Fibroblast of the conjunctiva (primary cell): ENCODE results near the gene NEU2.

Experiments used
- DNase-seq: peaks from one replicate; pipeline ENCODE4 v3.0.0-alpha.2; 2010; ENCODE audit warnings: low read depth

Gene NEU2

DNA sequence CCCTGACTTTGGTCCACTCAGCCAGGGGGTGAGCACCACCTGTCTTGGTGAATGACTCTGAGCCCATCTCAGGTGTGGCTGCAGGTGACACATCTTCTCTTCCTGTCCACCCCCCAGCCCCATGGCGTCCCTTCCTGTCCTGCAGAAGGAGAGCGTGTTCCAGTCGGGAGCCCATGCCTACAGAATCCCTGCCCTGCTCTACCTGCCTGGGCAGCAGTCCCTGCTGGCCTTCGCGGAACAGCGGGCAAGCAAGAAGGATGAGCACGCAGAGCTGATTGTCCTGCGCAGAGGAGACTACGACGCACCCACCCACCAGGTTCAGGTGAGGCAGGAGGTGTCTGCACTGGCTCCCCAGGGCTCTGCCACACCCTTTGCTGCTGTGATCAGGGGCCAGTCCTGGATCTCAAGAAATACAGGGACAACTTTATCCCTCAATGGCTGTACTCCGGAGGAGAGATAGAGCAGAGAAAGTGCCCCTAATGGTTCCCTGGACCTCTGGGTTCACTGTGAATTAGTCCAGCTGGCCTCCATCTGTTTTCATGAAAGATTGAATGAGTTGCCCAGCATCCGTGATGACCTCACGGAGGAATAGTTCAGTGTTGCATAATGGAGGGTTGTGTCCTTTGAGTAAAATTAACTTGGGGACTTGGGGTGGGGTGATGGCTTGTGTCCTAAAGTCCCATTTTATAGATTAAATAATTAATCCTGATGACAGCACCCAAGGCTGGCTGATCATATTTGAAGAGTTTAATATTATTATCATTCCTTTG is at the start of gene NEU2:
Gene NEU2 (plus strand): TSS at position 122 of the 770 bp plus-strand sequence. CDS start 0 bp downstream, at position 122.
- no peak for DNase-seq

DNA sequence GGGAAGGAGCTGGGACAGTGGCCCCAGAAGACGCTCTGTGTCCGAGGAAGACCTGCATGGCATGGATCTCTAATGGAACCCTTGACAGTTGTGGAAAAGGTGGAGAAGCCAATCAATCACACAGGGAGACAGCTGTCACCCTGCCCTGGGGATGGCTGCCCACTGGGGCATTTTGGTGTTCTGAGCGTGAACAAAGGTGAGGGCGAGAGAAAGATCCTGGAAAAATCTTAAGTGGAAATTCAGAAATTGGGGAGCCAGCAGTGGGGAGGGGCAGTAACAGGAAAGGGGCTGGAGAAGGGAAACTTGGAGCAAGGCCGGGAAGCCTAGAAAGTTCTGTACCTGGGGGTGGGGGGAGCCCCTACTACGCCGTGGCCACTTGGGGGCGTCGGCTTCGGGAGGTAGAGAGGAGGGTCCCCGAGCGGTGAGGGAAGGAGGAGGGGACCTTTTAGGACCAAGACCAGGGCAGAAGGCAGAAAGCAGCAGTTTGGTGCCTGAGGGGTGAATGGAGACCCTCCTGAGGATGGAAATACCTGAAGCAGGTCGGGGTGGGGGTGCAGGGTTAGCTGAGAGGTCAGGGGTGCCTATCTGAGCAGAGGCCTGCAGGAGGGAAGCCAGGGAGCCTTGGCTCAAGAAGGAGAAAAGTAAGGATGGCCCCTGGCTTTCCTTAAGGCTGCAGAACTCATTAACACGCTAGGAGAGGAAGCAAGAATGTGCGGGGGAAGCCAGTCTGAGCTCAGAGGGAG is 49.4 kb upstream of the NEU2 start:
- DNase-seq = no peak

DNA sequence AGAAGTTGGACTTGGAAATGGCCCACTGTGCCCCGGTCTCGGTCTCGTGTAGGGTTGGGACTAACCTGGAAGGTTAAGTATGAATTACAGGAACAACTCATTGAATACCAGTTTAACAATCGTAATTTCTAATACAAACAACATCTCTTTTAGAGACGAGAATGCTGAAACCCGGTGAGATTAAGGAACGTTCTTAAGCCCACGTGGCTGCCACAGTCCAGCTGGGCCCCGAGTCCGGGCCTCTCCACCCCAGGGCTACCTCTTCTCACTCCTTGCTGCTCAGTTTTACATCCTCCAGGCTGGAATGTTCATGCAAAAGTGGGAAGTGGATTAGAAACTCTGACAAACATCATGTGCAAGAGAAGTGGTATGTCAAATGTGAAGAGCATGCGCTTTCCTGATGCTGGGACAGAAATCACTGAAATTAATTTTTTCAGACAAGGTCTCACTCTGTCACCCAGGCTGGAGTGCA is 48.8 kb upstream of the NEU2 start:
- DNase-seq = no peak

DNA sequence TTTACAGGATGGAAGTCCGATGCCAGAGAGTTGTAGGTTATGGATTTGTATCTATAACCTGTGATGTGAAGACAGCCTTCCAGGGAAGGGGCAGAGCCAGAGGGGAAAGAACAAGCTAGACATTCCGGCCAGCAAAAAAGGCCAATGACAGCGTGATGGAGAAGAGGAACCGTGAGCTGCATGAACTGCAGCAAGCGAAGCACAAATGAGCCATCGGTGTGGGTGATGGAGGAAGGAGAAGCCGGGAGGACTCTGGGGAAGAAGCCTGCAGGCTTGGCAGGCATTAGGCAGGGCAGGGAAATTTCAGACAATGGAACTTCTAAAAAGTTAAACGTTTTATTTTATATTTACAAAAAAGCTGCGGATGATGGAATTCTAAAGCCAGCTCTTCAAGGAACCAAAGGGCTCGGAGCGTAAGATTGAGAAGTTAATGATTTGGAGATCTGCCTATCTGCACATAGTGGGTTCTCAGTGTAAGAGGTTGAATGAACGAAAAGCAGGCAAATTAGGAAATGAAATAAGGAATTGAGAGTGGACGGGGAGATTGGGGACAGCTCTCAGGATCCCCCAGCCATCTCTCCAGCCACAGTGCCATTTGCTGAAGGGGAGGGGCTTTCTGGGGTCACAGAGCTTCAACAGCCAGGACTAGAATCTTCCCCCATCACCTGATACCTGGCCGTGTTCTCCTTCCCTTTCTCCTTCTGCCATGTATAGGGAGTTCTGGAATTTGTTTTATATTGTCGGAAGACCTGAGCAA is 47.8 kb upstream of the NEU2 start:
- no peak for DNase-seq

DNA sequence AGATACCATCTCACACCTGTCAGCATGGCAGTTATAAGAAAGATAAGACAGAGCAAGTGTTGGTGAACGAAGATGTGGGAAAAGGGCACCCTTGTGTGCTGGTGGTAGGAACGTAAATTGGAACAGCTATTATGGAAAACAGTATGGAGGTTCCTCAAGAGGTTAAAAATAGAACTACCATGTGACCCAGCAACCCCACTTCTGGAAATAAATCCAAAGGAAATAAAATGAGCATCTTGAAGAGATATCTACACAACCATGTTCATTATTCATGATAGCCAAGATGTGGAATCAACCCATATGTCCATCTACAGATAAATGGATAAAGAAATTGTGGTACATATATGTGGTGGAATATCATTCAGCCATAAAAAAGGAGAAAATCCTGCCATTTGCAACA is 46.3 kb upstream of the NEU2 start:
- DNase-seq = no peak

DNA sequence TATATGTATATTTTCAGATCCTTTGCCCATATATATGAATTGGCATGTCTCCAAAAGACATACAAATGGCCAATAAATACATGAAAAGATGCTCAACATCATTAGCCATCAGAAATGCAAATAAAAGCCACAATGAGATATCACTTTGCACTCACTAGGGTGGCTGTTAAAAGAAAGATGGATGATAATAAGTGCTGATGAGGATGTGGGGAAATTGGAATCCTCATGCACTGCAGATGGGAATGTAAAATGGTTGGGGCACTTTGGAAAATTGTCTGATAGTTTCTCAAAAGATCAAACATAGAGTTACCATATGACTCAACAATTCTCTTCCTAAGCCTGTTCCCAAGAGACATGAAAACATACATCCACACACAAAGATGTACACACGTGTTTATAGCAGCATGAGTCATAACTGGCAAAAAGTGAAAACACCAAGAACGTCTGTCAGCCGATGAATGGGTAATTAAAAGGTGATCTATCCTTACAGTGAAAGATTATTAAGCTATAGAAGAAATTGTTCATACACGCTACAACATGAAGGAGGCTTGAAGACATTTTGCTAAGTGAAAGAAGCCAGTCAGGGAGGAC is 39.1 kb upstream of the NEU2 start:
- no peak for DNase-seq

DNA sequence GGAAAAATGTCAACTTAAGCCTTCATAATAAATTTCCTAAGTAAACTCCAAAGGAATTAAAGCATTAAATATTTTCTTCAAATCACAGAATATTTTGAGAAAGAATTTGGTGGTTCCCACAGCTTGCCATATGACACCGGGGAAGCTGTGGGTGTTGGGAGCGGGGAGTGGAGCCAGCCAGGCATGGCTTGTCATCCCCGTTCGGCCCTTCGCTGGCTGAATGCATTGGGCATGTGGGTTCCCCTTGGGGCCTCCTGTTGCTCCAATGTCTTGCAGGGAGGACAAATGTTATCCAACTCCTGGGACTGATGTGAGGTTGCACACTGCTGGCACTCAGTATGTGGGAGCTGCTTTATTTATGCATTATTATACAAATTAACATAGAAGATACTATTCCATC is 38.0 kb upstream of the NEU2 start:
- no peak for DNase-seq

DNA sequence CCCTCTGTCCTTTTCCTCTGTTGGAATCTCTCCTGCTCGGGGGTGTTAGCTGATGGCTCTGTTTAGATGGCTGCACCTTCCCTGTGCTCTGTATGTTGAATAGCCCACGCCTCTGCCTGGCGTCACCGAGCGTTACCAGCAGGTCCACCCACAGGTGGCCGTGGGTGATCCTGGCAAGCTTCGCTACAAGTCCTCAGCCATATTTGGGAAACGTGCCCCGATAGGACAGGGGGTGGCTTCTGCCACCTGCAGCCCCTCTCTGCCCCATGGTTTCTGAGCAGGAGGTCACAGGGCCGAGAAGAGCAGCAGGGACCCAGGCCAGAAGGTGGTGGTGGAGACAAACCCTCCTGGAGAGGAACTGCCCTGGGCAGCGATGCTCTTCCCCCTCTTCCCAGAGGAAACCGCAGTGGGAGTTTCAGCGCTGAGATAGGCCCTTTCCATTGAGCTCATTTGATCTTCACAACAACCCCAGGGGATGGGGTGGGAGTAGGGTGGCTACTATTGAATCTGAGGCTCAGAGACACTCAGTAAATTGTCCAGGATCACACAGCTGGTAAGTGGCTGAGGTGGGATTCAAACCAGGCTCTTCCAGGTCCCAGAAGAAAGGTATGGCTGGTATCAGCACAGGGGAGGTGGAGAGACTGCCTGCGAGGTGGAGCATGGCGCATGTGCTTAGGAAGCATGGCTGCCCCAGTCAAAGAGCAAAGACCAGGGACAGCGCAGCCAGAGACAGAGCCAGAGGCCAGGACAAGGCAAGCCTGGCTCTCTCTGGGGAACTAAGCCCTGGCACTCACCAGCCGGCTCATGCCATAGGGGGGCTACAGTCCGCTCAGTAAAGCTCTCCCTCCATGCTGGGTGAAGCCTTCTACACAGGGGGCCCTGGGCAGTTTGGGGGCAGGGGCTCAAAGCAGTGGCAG is 34.5 kb upstream of the NEU2 start:
- no peak for DNase-seq

DNA sequence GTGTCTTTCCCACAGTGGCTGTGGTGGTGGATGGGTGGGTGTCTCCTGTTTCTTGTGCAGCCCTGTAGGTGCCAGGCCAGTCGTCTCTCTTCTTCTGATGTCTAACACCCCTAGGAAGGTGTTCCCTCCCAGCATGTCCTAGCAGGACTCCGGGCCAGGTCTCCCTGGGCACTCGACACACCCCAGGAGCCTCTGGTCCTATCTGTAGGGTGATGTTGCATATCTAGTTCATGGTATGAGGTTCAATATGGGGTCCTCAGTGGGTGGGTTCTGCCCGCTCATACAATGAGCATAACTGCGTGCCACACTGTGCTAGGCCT is 33.8 kb upstream of the NEU2 start:
- DNase-seq = no peak

DNA sequence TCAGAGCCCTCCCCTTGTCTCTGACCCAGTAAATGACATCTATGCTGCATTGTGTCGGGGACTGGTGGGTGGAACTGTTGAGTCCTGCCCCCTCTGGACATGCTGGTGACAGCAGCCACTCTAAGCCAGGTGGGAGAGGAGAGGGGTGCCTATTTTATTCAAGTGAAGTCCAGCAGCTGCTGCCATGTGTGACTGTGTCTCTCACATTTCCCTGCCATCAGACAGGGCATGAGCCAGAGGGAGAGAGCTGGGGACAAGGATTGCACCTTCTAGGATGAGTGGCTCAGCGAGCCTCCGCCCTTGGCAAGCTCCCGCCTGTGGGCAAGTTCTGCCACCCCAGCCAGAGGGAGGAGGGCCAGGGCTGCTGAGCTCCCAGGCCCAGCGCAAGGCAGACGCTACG is 33.1 kb upstream of the NEU2 start:
- DNase-seq = no peak

DNA sequence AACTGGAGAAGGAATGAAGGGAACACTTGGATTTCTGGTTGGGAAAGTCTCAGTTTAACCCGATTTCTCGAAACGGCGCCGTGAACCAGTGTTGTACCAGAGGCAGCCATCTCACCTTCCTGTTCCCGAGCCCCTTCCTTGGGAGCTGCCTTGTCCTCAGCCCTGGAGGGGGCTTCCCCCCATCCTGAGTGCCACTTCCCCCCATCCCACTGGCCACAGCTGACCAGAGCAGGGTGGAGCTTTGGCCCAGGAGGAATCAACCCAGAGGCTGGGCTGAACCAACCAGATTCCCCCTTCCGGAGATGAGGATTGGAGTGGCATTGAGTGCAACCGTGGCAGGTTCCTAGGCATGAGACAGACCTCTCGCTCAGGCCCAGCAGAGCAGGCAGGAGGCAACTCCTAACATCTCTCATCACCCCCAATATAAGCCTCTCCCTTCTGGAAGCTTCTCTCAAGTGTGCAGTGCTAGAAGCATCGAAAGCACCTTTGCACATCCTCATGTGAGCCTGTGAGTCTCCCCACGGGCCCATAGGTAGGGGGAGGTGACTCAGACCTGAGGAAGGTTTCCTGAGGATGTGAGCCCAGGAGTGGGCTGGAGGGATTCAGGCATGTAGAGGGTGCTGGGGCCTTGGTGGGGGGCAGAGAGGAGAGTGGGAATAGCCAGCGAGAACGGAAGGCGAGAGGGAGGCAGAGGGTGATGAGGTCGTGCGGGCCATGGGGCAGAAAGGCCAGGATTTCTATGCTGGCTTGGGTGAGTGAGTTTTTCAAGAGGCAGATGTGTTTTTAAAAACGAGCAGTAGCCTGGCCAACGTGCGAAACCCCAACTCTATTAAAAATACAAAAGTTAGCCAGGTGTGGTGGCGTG is 31.4 kb upstream of the NEU2 start:
- DNase-seq = no peak

DNA sequence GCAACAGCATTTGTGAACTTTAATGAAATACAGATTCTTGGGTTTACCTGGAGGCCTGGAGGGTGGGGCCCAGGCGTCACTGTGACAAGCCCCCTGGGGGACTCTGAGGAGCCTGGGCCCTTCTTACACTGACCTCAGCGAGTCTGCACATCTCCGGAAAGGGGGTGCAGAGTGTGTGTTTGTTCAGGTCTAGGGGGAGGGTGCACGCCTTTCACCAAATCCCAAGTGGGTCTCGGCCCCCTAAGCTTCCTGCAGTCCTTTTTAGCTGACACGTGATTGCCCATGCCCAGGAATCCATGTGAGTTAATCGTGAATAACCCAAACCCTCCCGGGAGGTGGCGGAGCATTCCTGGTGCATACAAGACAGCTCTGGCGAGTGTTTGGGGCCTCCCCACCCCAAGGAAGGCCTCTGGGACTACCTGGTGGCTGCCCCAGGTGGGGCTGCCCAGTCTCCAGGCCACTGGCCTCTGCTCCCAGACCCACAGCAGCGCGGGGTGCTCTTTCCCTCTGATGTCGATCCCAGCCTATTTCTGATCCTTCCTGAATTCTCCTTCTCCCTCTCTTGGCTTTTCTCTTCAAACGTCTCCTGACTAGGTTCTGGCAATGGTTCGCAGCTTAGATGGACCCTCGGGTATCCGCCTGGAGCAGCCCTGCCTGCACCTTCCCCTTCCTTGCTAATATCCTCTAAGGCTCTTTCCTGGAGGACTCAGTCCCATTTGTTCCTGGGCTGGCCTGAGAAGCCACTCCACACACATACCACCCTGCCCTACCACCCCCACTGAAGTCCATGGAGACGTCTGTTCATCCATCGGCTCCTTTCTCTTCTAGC is 29.4 kb upstream of the NEU2 start:
- DNase-seq = no peak

DNA sequence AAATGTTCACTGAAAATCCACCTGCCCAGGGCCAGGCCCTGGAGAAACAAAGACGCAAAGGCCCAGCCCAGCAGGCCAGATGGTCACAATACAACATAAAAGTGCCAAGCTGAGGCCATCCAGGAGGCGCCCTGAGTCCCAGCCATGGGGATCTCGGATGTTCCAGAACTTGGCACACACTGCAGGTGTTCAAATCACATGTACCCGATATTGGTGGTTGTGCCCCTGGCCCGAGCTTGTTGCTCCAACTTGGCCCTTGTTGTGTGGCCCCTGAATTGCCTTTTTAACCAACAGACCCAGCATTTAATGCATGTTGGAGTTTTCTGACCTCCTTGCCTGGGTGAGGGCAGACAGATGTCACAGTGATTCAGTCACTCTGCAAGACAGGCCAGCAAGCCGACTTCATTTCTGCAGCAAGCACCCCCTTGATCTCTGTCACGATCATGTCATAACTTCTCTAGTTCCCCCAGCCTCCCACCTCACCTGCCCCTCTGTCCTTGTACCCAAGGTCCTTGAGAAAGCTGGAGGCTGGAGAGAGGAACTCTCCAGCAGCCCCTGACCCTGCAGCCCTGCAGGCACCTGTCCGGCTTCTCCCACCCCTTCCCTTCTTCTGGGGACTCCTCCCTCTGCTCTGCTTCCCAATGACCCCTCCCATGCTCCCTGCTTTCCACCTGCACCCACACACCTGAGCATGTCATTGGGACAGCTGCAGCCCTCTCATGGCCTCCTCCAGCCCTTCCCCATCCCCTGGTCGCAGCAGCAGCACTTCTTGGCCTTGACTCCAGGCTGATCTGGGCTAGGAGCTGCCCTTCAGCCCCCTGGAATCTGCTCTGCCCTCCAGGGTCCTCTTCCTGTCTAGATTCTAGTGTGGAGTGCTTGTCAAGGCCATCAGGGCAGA is 28.6 kb upstream of the NEU2 start:
- no peak for DNase-seq

DNA sequence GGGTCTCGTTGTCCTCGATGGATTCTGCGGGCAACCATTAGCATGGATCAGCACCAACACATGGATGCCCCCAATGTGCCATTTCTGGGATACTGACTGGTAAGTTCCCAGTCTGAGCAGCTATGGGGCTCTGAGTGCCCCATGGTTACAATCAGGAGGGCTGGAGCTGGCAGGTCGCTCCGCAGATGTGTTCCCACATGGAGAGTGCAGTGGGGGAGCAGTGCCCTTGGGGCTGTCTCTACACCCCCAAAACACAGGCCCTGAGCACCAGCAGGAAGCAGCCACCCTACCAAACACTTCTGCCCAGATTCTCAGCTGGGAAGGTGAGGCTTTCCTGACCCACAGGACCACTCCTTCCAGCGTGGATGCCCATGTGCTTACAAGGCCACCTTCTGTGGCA is 27.4 kb upstream of the NEU2 start:
- DNase-seq = no peak

DNA sequence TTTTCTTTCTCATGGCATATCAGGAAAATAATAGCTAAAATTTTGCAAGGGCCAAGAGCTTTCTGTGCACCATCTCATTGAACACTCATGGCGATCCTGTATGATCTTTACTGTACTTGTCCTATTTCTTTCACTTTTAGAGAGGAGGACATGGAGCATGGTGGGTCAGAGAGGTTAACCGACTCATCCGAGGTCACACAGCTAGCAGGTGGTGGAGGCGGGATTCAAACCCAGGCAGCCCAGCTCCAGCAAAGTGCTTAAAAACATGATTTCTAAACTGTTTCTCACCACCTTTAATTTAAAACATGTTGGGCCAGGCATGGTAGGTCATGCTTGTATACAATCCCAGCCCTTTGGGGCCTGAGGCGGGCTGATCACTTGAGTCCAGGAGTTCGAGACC is 25.8 kb upstream of the NEU2 start:
- DNase-seq = no peak

DNA sequence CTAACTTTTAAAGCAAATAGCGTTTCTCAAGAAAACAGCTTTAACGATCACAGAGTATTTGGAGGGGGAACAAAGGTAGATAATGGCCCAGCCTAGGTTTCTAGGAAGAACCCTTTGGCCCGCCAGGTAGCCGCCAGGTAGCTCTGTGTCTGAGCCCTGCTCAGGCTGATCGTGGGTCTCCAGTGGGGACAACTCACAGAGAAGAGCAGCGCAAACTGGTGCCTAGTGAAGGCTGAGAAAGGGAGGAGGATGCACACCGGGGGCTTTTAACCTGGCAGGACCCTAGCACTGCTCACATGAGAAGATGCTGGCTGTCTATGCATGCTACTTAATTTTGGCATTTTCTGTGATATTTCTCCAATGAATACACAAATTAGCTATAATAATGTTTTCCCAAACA is 25.2 kb upstream of the NEU2 start:
- no peak for DNase-seq

DNA sequence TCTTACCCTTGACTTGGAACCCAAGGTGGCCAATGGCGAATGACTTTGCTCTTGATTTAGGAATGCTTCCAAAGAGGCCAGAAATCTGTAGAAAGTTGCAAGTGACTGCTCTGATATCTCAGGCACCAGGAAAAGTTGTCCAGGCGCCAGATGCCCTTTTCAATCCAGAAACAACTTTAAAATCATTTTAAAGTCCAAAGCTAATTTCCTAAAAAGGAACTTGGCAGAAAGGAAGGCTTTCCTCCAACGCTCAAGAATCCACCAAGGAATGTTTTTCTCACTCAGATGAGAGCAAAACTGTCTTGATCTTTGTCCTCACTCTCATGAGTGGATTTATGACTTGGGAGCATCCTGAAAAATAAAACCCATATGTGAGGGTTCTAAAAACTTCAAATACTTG is 24.7 kb upstream of the NEU2 start:
- DNase-seq = no peak

DNA sequence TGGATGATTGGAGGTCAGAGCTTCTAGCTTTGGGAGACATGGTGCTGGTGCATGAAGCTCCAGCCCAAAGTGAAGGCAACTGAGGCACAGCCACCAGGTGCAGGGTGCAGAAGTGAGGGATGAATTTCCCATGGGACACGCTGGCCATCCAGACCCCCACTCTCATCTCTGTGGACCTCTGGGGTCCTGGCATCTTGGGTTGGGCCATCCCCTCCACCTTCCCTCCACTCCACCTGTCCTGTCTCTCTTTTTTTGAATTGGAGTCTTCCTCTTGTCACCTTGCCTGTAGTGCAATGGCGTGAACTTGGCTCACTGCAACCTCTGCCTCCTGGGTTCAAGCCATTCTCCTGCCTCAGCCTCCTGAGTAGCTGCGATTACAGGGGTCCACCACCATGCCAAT is 22.8 kb upstream of the NEU2 start:
- DNase-seq = no peak
